Stimulated activated CD4-positive, alpha-beta T cell treated with anti-CD3 and anti-CD28 coated beads, Interleukin-2, amount 100 ng/mL, for 4 hours (primary cell): ENCODE measurements around the gene PON3.
A peak's percentile ranks its signal among the peaks of the same experiment; 100 is the strongest.

Experiments
- DNase-seq: peaks from one replicate; pipeline ENCODE4 v3.0.0-alpha.2; 2020; ENCODE audit warnings: low read depth

PON3 gene

GRCh38 chr7:95396136-95397032 is at the start of gene PON3:
PON3 (minus strand) TSS chr7:95396375; CDS start chr7:95396350, 25 bp downstream.
- no peak for DNase-seq

DNA sequence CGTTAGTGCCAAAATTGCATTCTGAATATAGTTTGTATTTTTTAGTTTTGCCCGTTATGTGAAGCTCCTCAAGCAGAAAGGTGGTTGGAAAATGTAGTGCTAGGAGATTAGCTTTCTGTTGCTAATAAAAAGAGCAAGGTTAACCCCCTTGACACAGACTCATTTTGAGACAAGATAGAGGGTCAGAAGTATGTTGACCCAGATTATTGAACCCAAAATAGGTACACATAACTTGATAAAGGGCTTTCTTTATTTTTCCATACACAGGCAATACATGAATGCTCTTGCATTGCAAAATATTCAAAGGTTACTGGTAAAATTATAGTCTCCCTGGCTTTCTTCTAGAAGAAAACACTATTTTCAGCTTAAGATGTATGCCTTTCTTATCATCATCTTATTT is 48.6 kb upstream of the PON3 start:
- no peak for DNase-seq

DNA sequence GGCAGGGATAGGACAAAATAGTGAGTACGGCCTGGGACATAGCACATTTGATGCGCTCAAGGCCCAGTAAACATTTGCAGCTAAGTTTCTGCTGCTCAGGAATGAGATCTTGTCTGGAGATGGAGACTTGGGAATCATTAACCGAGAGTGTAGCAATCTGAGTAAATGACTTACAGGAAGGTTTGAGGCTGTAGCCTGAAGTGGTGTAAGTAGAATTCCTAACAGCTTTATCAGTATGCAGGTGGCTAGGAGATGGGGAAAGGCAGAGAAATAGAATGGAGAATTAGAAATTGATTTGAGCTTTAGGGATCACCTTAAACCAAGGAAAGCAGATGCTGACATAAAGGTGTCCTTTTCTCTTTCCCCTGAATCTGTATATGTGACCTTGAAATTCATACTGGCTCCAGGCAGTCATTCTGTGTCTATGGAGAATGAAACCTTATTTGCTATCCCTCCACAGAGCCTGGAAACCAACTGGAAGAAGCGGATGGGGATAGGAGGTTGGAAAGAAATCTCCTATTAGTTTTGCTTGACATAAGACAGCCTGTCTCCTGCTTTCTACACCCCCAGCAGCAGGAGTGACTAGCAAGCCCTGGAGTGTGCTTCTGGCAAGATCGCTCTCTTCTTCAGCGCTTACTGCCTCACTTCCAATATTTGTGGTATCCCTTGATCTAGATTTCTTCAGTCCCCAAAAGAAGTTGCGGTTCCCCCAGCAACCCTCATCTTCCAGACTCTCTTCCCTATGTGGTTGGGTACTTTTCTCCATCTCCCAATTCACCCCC is 45.1 kb upstream of the PON3 start:
- DNase-seq, result no peak

DNA sequence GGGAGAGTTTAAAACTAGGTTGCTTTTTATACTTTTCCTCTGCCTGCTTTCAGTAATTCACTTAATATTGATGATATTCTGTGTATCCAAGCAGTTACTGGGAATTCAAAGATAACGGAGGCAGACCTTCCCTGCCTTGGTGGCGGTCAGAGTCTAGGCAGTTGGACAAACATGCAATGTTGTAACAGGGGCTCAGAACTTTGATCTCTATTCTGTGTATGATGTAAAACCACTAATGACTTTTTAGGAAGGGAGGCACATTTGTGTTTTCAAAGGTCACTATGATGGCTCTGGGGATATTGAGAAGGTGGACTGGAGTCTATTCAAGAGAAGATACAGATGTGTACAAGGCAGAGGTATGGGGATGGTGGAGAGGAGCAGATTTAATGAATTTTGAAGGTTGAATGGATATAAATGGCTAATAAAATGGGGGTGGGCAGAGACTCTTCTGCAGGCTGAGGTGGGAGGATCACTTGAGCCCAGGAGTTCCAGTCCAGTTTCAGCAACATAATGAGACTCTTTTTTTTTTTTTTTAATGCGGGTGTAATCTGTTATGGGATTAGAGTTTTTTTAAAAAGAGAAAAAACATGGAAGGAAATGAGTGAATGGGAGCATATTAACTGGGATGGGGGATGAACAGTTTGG is 44.3 kb upstream of the PON3 start:
- no peak for DNase-seq

DNA sequence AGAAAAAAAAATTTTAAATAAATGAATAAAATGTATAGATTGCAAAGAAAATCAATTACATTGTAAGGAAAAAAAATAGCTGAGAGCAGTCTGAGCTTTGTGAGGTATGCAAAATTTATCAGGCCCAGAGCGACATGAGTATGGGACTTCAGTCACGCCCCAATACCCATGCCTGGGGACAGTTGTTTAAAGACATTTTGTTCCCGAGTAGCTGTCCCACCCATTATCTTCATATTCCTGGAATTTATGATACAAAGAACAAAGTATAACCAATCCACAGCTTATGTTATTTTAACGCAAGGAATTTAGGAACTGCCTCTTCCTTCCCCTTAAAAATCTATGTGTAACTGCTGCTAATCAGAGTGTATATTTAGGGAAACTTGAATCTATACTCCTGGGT is 40.2 kb upstream of the PON3 start:
- DNase-seq, result no peak

GRCh38 chr7:95435422-95435780 is 39.2 kb upstream of the PON3 start:
- no peak for DNase-seq

DNA sequence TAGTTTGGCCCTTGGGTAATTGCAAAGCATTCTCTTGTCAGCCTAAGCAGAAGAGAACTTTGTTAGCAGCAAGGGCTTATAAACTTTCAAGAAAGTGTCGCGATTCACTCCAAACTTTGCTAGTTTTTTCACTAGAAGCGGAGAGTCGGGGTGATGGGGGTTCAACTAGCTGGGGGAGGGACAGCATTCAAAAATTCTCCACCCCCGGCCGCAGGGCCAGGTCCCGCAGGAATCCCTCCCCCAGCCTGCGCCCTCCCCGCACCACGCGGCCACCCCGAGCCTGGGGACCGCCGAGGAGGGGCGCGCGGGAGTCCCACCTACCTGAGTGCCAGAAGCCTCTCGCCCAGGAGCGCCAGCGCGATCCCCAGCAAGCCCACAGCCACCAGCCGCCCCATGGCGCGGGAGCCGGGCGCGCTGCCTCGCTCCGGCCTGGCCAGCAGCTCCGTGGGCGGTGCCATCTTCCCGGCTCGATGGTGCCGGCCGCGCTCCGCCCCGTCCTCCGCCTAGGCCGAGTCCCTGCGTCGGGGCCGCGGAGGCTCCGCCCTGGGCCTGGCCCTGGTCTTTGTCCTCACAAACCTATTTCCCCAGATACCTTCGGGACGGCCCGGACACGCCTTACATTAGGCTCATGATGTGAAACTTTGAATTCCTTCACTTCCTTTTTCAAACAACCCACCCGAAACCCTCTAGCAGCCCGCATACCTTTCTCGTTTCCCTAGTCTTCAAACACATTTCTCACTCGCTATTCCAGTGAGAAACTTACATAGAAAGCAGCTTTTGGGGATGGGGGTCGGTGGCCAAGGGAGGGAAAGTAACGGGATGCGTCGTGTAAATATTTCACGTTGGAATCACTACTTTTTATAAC is 38.6 kb upstream of the PON3 start, which contains the start of gene PON2:
Gene PON2 (minus strand): TSS at position 472 of the 865 bp plus-strand sequence. CDS start 77 bp downstream, at position 395.
- peak; percentile 6 for DNase-seq

DNA sequence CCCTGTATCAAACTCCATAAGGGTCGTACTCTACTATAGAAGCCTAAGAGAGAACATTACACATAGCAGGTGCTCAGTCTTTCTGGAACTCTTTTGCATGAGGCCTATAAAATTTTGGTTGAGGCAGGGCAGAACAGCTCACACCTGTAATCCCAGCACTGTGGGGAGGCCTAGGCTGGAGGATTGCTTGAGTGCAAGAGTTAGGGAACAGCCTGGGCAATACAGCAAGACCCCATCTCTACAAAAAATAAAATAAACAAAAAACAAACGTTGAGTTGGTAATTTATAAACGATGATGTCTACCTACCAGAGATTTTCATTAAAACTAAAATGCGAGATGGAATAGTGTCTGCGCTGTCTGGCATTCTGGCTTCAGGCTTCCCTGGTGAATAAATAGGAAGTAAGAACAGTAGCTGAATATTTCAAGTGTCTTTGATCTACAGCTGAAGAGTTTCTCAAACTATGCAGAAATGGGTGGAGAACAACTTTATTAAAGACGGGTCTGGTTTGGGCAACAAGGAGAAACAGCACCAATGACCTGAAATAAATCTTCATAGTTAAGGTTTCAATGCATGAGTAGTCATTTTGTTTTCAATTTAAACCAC is 37.9 kb upstream of the PON3 start:
- no peak for DNase-seq

- DNase-seq, result no peak
Observed at GRCh38 chr7:95433129-95433528, 37.0 kb upstream of the PON3 start.

- DNase-seq, result no peak
Observed at GRCh38 chr7:95432606-95433005, 36.4 kb upstream of the PON3 start.

DNA sequence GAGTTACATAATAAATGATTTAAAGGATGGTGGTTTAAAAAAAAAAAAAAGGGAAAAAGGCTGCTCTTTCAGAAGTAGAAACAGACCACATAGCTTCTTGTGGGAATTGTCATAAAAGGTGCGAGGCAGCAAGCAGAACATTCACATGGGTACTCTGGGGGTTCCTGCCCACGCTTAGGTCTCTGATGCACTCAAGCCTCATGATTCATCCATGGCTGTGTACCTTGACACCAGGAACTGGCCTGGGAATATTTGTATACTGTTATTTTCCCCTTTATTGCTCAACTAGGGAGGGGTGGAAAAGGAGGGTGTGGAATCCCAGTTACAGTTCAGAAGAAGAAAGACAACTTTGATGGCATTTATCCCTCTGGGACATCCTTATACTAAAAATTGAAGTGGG is 34.7 kb upstream of the PON3 start:
- DNase-seq, result no peak

- DNase-seq, result no peak
Observed at GRCh38 chr7:95429241-95429990, 33.2 kb upstream of the PON3 start.

GRCh38 chr7:95427914-95428516 is 31.8 kb upstream of the PON3 start:
- no peak for DNase-seq

DNA sequence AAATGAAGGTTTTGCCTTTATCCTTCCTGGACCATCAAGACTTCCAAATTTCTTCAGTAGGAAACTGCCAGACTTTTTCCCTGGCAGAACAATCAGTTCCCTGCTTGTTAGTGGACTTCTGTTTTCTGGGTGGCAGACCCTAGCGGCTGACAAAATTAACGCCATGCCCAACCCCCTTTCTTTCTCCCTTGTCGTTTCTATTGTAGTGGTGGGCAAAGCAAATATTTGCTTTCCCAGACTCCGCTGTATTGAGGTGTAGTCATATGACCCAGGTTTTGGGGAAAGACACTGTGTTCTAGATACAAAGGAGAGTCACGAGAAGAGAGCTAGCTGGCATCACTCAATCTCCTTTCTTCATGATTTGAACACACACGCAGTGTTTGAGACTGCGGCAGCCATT is 31.0 kb upstream of the PON3 start:
- DNase-seq, result no peak

DNA sequence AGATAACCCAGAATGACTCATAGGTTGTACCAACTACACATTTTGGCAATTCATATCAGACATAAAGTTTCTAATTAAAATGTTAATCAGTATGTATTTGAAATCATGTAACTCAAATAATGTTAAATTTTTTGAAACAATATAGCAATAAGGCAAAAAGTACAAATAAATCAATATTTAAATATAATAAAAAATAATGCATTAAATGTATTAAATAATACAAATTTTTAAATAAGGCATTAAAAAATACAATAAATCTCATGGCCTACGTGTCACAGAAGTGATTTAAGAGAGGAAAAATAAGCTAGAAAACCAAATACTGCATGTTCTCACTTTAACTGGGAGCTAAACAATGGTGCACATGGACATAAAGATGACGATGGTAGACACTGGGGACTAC is 29.5 kb upstream of the PON3 start:
- DNase-seq, result no peak

DNA sequence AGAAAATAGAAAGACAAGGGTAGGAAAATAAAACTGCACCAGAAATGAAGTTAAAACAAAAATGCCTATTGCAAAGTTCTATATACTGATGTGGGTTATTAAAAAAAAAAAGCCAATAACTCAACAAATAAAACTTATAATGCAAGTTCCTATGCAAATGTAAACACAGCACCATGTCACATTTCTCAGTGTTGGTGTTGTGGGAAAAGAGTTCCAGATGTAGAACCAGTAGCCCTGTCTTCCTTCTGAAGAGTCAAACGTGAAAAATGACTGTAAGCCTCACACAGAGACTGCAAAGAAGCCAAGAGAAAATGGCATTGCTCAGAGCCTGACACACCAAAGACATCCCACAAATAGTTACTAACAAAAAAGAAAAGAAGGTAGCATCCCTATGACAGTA is 28.5 kb upstream of the PON3 start:
- no peak for DNase-seq

DNA sequence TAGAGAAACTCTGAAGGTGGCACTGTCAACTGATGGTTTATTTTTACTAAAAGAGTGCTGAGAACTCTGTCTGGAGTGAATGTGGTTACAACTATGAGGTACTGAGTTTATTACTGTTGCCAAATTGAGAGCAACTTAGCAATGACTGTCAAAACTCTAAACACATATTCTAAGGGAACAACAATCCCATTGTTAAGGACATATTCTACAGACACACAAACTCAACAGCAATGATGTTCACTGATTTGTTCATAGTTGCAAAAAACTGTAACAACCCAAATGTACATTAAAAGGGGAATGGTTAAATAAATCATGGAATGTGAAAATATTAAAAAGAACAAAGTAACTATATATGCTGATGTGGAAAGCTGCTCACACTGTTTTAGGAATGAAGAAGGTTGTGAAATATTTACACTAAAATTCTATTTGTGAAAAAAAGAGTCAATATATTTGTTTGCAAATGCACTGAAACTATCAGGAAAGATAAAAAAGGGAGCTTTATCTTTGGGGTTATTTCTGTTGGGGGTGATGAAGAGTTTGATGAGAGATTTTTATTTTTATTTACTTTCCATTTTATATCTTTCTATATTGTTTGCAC is 25.8 kb upstream of the PON3 start:
- no peak for DNase-seq

DNA sequence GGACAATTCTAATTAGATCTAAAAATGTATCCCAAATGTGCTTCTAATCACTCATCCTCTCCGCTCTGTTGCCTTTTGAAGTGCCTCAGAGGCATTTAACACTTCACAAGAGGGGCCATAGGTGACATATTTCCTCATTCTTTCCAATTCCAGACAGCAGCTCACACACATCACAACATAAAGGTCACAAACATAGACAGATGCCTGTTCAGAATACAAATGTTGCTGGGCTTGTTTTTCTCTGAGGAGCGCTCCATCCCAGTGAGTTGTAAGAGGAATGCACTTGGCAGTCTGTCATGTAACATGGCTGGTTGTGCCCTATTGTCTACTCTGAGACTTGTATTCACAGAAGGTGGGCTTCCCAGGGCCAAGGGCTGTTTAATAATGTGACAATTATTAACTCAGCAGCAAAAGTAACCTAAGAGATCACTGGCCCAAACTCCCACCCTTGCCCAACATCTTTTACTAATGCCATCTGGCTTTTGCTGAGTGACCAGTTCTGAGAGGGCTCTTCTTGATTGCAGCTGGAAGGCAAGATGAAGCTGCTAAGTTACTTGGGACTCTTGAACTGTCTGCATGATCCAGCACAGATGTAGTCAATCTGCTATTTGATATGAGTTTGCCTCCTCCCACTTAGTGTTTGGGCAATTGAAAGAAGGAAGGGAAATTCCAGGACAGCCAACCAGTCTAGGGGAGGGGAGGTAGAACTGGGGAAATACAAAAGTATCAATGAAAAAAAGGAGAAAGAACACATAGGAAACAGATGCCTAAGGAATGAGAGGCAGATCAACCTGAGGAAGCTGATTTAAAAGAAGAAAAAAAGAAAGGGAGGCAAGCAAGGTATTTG is 25.0 kb upstream of the PON3 start:
- no peak for DNase-seq

GRCh38 chr7:95412075-95412474 is 15.9 kb upstream of the PON3 start:
- no peak for DNase-seq
